Non-pigmented ciliary epithelial cell (primary cell): ENCODE measurements around the gene MRFAP1L1.

Experiments
- DNase-seq: peaks from one replicate; pipeline ENCODE4 v3.0.0-alpha.2; 2010; ENCODE audit warnings: low read depth

Gene MRFAP1L1

DNA sequence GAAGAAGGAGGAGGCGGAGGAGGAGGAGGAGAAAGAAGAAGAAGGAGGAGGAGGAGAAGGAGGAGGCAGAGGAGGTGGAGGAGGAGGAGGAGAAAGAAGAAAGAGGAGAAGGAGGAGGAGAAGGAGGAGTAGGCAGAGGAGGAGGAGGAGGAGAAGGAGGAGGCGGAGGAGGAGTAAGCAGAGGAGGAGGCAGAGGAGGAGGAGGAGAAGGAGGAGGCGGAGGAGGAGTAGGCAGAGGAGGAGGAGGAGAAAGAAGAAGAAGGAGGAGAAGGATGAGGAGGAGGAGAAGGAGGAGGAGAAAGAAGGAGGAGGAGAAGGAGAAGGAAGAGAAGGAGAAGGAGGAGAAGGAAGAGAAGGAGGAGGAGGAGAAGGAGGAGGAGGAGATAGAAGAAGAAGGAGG lies 49.2 kb downstream of the MRFAP1L1 start:
- no peak for DNase-seq

DNA sequence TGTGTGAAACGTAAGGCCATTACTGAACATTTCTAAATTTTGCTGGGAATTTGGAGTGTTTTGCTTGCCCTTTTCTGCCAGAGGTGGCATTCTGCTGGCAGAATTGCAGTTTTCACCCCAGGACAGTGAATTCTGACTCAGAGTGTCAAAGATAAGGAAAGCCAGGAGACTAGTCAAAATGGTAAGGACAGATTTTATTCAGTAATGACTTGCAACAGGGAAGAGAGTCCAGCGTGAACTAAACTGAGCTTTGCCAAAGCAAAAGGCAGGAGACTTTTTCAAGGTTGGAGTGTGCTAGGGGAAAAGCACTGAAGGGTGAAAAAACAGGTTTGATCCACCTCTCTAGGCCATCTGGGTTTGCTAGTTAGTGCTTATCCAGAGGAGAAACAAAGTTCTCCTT lies 49.8 kb downstream of the MRFAP1L1 start:
- no peak for DNase-seq

DNA sequence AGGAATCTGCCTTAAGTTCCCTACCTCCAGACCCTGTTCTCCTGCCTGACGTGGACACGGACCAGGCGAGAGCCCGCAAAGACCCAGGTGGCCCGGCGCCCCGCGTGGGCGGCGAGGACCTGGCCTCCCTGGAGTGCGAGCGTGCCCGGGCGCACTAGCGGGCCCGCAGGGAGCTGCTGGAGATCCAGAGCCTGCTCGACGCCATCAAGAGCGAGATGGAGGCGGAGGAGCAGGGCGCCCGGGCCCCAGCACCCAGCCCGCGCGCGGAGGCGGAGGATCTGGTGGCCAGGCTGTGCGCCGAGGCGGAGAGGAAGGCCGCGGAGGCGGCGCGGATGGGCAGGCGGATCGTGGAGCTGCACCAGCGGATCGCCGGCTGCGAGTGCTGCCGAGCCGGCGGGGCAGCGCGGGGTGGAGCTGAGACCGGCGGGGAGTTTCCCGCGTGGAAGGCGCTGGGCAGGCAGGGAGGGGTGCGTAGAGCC lies 51.0 kb downstream of the MRFAP1L1 start:
- no peak for DNase-seq

DNA sequence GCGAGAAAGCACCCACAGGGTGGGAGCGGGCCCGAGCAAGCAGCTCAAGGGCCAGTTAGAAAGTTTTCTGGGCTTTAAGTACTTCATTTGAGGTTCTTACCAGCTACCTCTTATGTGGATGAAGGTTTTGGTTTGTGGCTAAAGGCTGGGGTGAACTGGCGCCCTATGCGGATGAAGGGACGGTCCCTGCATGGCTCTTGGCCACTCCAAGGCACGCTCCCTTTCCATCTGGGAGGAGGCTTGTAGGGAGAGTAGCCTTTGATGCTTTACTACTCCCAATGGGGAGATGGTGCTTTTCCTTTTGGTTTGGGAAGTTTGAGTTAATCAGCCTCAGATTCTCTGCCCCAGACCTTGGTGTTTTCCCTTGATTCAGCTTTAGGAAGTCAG lies 51.5 kb downstream of the MRFAP1L1 start:
- DNase-seq = no peak
